ENCODE data around the gene LATS2. TPM values are rescaled to one million over a fixed set of nuclear protein-coding genes. Genes with fewer than 3 reads are reported as not detected.
A peak's percentile ranks its signal among the peaks of the same experiment; 100 is the strongest.

LATS2 gene
- total and polyA plus RNA-seq, 12 donors = 9.7 to 46.1 (median 25.2) TPM

DNA sequence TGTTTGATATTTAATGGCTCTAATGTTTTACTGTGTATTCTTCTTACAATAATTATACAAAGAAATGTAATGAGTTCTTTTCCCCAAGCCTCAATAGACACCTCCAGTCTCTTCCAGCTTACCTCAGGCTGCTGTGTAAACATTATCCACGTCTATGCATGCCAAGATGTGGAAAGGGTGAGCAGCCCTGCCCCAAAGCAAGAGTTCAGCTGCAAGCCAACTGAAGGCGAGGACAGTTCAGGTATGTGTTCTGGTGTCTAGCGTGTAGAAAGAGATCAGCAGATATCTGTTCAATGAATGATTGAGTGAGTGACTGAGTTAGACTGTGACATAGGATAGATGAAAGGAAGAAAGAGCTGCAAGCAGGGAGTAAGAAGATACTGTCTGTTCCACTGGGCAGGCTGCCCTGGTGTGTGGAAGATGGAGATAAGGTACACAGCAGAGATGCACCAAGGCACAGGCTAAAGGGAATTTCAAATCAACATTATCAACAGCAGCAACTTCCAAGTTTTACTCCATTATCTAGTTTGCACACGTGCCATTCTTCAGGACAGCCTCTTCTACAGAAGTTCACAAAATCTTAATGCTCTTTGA, 66.0 kb downstream of the LATS2 start:
- TF ChIP-seq, protein P1, sequence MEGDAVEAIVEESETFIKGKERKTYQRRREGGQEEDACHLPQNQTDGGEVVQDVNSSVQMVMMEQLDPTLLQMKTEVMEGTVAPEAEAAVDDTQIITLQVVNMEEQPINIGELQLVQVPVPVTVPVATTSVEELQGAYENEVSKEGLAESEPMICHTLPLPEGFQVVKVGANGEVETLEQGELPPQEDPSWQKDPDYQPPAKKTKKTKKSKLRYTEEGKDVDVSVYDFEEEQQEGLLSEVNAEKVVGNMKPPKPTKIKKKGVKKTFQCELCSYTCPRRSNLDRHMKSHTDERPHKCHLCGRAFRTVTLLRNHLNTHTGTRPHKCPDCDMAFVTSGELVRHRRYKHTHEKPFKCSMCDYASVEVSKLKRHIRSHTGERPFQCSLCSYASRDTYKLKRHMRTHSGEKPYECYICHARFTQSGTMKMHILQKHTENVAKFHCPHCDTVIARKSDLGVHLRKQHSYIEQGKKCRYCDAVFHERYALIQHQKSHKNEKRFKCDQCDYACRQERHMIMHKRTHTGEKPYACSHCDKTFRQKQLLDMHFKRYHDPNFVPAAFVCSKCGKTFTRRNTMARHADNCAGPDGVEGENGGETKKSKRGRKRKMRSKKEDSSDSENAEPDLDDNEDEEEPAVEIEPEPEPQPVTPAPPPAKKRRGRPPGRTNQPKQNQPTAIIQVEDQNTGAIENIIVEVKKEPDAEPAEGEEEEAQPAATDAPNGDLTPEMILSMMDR (IDR thresholded peaks at IDR 0.05) = no peak
- Histone ChIP-seq H3K27me3 (no peaks in the 10 kb centered on the region), H3K9me3 (no peaks in the 10 kb centered on the region), H3K27ac (no peak overlapping the region), H3K4me3 (no peak overlapping the region), H3K4me1 (peaks cover 6 to 53% (median 26%) of the 10 kb centered on the region in 9 donors), H3K36me3 (peaks cover 0 to 42% (median 12%) of the 10 kb centered on the region in 9 donors)
- ATAC-seq = no peak
- intact Hi-C loops (cut with DNase I) = loop anchor here in 2 of 10 donors (10.0 kb wide), 2 partner anchors 59 to 69 kb away; partner anchors contain the start of gene LATS2 (in 1 of the 2)
- DNase-seq = no peak
- WGBS, 2 donors = 54 to 59% methylated on average over 4 of the region's 4 CpGs

DNA sequence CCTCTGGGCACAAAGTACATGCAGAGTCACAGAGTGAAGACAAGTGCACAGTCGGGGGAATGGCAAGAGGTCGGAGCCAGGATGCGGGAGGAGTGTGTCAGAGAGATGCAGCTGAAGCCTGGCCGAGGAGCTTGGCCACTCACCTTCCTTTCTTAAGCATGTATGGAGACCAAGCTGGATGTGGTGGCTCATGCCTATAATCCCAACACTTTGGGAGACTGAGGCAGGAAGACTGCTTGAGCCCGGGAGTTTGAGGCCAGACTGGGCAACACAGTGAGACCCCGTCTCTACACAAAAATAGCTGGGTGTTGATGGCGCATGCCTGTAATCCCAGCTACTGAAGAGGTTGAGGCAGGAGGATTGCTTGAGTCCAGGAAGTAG, 67.0 kb downstream of the LATS2 start:
- H3K36me3 ChIP-seq = peaks cover 0 to 51% (median 18%) of the 10 kb centered on the region in 9 donors
- H3K9me3 ChIP-seq = no peaks in the 10 kb centered on the region
- no peaks in the 10 kb centered on the region for H3K27me3 ChIP-seq
- no peak overlapping the region for H3K27ac ChIP-seq
- ATAC-seq (no peak), DNase-seq (no peak)
- peaks cover 6 to 53% (median 30%) of the 10 kb centered on the region in 9 donors for H3K4me1 ChIP-seq
- WGBS, 2 donors = 95 to 97% methylated on average over 7 of the region's 7 CpGs
- no peak overlapping the region for H3K4me3 ChIP-seq
- intact Hi-C loops (cut with DNase I) = loop anchor here in 2 of 10 donors (10.0 kb wide), 2 partner anchors 60 to 70 kb away; partner anchors contain the start of gene LATS2 (in 1 of the 2)
- TF ChIP-seq, protein P1 (IDR thresholded peaks at IDR 0.05) = no peak

- TF ChIP-seq, protein P1 (IDR thresholded peaks at IDR 0.05) = no peak
- Histone ChIP-seq H3K27me3 (no peaks in the 10 kb centered on the region), H3K27ac (no peak overlapping the region), H3K4me1 (peaks cover 6 to 49% (median 30%) of the 10 kb centered on the region in 9 donors), H3K36me3 (peaks cover 0 to 54% (median 24%) of the 10 kb centered on the region in 9 donors), H3K9me3 (no peaks in the 10 kb centered on the region), H3K4me3 (no peak overlapping the region)
- 75 to 83% methylated on average over 13 of the region's 13 CpGs for WGBS, 2 donors
- intact Hi-C loops (cut with DNase I) = loop anchor here in 2 of 10 donors (10.0 kb wide), 2 partner anchors 61 to 71 kb away; partner anchors contain the start of gene LATS2 (in 1 of the 2)
- peak in 1 of 8 donors; percentile 29 for ATAC-seq
- no peak for DNase-seq
Observed at GRCh38 chr13:20993661-20994440, 67.5 kb downstream of the LATS2 start.

DNA sequence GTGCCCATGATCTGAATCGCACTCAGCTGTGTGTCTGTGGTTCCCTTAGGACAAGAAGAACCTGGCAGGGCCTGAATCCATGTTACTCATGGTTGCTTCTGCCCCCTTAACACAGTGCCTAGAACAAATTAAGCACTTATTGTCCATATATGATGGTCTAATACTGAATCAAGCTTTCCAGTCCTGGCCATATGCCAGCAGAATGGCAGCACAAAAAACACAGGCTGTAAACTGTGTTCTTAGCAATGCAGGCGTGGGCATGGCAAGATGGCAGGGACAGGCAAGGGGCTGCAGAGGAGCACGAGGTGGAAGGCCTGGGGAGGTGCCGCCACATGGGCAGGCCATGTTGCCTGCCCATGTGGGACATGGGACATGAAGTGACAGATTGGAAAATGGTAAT, 68.2 kb downstream of the LATS2 start:
- DNase-seq (no peak), ATAC-seq (no peak)
- WGBS, 2 donors = 90 to 92% methylated on average over 4 of the region's 4 CpGs
- Histone ChIP-seq H3K27ac (peak overlapping the region in 1 of 10 donors; percentile 53), H3K36me3 (peaks cover 4 to 56% (median 30%) of the 10 kb centered on the region in 9 donors), H3K4me1 (peaks cover 6 to 43% (median 26%) of the 10 kb centered on the region in 9 donors), H3K27me3 (no peaks in the 10 kb centered on the region), H3K9me3 (no peaks in the 10 kb centered on the region), H3K4me3 (no peak overlapping the region)
- TF ChIP-seq, protein P1 (IDR thresholded peaks at IDR 0.05) = no peak
- intact Hi-C loops (cut with DNase I) = loop anchor here in 2 of 10 donors (10.0 kb wide), 2 partner anchors 62 to 72 kb away; partner anchors contain the start of gene LATS2 (in 1 of the 2)
